HG02870 (cell line): Measurements from ENCODE around the gene CRTAC1.
A peak's percentile ranks its signal among the peaks of the same experiment; 100 is the strongest.

Experiments used
- ATAC-seq: cut with Tn5 transposase; IDR thresholded peaks from one replicate; pipeline ENCODE4 v1.9.1; 2021; ENCODE audit warnings: mild to moderate bottlenecking, moderate library complexity; ENCODE audit not compliant: unreplicated experiment

Gene CRTAC1

DNA sequence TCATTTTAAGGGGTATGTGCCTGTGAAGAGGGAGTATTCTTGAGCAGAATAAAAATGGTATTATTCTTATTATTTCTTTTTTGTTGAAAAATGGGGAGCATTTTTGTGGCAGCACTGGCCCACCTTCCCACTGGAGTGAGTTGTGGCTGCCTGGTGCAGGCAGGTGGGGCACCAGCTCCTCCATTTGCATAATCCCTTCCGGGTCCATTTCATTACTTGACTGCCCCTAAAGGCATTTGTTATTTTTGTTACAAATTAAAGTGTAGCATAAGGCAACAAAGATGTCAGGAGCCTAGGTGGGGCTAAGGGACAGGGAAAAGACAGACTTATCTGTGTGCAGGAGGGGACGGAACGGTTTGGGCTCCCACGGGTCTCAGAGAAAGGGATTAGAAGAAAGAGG, 154.0 kb downstream of the CRTAC1 start:
- ATAC-seq, result no peak

DNA sequence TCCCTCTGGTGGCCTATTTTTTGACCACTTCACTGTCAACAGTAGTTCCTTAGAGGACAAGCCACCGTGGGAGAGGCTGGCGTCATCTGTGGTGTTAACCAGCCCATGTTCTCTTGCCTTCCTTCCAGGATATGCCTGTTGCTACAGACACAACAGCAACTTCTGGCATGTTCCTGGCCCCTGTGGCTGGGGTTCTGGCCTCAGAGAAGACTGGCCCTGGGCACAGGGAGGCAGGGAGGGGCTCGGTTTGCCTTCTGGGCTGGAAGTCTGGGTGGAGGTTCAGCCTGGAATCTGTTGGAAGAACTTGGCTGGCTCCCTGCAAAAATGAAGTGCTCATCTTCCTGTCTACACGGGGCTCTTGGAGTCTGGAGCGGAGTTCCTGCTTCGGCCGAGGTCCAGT, 155.0 kb downstream of the CRTAC1 start:
- no peak for ATAC-seq

- ATAC-seq, result no peak
Measured at GRCh38 chr10:97874332-97874731, 156.1 kb downstream of the CRTAC1 start.

- no peak for ATAC-seq
Measured at GRCh38 chr10:97873569-97873968, 156.9 kb downstream of the CRTAC1 start.

DNA sequence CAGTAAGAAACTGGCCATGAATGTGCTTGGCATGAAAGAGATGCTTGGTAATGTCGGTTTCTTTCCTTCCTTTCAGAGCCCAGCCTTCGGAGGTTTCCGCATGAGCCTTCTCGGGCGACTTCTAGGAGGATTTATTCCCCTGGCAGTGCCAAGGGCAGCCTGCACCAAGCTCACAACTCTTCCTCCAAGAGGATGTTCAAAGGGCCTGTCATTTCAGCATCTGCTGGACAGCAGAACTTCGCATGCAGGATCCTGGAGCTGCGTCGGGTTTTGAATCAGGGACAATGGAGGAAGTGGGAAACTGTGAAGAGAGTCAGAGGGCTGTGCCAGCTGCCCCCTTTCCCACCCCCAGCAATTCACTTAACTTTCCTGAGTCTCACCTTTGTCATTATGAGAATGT, 159.4 kb downstream of the CRTAC1 start:
- no peak for ATAC-seq

DNA sequence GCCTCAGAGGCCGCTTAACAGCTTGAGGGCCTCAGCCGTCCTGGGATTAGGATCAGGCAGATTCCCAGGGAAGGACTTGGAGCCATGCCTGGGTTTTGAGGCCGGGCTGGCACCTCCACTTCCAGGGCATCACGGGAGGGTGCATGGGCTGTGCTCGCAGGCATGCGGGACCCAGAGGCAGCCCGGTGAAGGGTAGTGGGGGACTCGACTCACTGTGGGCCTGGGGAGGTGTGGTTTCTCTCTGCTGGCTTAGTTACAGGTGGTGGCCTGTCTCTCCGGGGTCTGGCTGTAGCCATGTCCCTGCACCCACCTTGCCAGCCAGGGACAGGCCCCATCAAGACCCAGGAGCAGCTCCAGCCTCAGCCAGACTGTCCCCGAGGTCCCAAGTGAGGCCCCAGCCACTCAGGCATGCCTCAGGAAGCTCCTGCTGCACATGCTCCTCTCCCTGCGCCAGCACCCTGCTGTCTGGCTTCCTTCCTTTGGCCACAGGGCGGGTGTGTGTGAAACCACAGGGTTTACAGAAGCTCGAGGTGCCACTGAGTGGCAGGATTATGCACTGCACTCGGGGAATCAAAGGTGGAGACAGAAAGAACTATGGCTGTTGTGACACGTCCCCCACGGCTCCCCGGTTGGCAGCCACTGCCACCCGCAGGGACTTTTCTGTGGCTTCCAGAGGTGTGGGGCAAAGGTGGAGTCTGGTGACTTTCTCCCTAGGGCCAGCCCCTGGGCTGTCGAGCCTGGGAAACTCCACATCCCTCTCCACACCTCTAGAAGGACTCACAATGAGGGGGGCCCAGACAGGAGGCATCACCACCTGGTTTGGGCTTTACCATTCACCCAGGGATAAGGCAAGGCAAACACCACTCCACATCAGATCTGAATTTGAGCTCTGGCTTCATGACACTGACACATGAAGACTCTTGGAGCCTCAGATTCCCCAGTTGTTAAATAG, 161.1 kb downstream of the CRTAC1 start:
- peak; percentile 63 for ATAC-seq

DNA sequence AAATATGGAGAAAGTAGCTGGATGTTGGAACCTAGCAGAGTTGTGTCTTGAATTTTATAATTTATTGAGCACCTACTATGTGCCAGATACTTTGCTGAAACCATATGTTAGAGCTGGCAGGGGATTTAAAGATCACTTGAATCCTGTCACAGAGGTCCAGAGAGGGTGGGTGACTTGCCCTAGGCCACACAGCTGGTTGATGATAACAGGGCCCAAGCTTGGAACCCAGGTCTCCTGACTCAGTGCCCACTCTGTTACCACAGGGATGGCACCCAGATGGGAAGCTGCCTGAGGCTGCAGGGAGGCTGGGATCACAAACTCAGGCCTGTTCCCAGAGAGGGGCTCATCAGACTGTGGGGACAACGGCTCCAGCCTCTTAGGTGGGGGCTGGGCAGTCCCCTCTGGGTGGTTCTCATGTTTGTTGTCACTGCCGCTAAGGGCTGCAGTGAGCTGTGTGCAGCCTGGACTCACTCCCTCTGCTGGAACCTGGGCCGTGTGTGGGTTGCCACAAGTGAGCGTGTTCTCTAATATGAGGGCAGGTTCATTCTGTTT, 162.2 kb downstream of the CRTAC1 start:
- no peak for ATAC-seq

- no peak for ATAC-seq
Measured at GRCh38 chr10:97867220-97867800, 163.1 kb downstream of the CRTAC1 start.

DNA sequence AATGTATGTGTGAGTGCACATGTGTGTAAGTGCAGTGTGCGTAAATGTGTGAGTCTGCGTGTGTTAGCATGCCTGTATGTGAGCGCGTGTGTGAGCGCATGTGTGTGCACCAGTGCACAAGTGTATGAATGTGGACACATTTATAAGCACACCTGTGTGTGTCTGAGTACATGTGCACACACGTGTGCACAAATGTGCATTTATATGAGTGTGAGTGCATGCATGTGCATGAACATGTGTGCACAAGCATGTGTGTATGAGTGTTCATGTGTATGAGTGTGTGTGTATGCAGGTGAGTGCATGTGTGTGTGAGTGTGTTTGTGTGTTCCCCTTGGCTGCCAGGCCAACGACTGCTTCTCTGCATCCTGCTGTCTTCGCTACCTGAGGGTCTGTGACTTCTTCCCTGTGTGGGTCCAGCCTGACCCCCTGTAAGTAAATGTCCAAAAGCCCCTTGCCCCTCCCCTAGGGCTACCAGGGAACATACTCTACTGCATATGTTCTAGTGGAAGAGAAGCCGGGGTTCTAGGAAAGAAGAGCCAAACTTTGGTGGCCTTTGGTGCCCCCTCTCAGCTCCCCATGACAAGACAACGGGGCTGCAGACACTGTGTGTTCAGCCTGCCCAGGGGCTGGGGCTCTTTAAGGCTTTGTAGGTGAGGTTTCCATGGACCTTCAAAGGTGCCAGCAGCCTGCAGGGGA, 163.7 kb downstream of the CRTAC1 start:
- ATAC-seq, result no peak

DNA sequence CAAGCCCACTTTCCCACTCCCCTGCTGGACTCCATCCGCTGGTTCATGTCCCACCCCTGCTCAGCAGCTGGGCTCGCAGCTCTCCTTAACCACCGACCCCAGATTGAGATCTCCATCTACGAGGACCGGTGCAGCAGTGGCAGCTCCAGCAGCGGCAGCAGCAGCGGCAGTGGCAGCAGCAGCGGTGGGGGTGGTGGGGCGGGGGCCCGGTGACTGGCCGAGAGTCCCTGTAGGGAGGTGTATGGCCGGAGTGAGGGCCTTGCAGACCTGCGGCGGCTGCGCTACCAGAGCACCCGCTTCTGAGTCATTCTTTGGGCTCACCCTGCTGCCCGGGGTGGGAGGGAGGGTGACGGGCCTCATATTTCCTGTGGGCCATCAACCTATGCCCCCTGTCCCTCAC, 164.9 kb downstream of the CRTAC1 start:
- ATAC-seq, result no peak

GRCh38 chr10:97863808-97864207, 166.6 kb downstream of the CRTAC1 start:
- no peak for ATAC-seq

DNA sequence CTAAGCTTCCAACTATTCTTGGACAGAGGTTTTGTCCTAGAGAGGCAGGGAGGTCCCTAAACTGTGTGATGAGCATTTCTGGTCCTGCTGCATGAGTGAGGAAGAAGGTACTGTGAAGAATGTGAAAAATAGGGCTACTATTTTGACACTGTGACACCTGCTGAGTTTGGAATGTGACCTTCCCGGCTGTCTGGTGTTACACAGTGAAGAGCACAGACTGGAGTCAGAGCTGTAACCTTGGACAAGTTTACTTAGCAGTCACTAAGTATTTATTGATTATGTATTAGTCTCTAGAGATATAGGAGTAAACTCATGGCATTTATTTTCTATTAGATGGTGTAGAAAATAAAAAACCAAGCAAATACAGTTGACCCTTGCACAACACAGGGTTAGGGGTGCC, 168.5 kb downstream of the CRTAC1 start:
- ATAC-seq, result no peak

- ATAC-seq, result no peak
Measured at GRCh38 chr10:97861097-97861750, 169.2 kb downstream of the CRTAC1 start.

DNA sequence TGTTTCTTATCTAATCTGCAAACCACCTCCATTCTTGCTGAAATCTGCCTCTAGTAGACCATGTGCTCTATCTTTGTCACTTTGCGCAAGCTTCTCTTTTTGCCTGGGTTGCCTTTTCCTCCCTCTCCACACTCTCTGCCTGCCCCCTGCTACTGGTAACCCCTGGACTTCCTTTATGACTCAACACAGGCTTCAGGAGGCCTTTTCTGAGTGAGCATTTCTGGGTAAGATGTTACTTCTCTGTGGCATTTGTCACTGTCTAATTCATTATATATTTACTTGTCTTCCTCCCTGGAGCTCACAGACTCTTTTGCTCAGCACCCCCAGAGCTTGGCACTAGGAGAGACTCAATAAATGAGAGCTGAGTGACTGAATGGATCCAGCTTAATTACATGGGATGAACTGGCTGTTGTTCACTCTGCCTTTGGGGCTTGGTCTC, 172.4 kb downstream of the CRTAC1 start:
- no peak for ATAC-seq

DNA sequence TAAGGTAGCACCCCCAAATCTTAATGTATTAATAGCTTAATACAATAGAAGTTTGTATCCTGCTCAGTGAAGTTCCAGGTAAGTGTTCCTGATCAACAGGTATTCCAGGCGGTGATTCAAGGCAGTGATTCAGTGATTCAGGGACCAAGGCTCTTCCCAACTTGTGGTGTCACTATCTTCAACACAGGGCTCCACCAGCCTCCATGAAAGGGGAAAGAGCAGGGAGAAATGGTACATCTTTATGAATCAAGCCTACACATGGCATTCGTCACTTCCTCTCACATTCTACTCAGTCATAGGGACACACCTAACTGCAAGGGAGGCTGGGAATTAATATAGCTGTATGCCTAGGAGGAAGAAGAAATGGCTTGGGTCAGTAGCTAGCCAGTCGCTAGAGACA, 175.7 kb downstream of the CRTAC1 start:
- no peak for ATAC-seq

- ATAC-seq, result no peak
Measured at GRCh38 chr10:97852840-97853405, 177.5 kb downstream of the CRTAC1 start.

- ATAC-seq, result no peak
Measured at GRCh38 chr10:97852277-97852676, 178.1 kb downstream of the CRTAC1 start.

DNA sequence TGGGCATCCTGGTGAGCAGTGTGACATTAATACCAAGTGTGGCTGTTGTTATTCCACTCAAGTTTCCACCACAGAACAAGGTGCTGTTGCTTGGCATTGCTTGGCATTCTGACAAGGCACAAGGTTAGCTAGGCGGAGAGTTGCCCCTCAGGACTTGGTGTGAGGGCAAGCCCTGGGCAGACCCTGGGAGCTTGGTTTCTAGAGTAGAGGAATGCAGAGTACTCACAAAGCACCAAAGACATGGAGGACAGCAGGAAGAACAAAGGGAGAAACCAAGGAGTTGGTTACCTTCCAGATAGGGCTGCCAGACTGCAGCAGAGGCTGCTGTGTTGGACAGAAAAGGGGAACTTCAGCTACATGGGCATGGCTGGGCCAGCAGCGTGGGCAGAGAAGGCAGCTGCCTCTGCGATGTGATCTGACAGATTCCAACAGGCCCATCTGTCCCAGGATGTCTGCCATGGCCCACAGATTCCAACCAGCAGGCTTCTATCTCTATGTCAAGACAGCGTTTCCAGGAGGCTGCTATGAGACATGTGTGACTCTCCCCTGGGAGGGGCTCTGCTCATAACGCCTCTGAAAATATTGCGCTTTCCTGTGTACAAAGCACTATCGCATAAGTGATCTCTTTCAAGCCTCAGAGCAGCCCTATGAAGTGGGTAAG, 178.9 kb downstream of the CRTAC1 start:
- no peak for ATAC-seq

DNA sequence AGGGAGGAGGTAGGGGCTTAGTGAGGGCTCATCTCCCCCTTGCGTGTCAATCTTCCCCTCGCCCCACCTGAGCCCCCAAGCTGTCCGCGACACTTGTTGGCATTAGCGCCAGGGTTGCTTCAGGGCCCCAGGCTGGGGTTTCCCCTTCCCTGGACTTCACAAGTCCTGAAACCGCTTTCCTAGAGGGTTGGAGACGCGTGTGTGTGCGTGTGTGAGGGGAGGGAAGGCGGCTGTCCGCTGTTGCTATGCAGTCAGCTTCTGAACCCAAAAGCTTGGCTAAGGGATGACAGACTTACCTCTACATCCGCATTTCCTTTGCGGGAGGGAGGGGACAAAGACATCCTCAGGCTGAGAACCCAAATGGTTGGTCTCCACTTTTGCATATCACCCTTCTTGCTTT, 180.0 kb downstream of the CRTAC1 start:
- ATAC-seq, result no peak
